H4 (cell line): ENCODE measurements around the gene PDE3A. TPM values are rescaled to one million over a fixed set of nuclear protein-coding genes. Genes with fewer than 3 reads are reported as not detected.

ENCODE experiments used
- DNase-seq: peaks from one replicate; pipeline ENCODE4 v3.0.0-alpha.2; 2015; ENCODE audit warnings: low spot score
- total RNA-seq: library from RNA; depleted of rRNA; stranded (reverse); fragments of >200 nt; shearing (Covaris generic); gene quantifications from 2 replicates; pipeline ENCODE4 v1.2.3, GENCODE V29; 2014

The PDE3A gene
- total RNA-seq, 1 experiment from 2014 or later, result 8.9 TPM

DNA sequence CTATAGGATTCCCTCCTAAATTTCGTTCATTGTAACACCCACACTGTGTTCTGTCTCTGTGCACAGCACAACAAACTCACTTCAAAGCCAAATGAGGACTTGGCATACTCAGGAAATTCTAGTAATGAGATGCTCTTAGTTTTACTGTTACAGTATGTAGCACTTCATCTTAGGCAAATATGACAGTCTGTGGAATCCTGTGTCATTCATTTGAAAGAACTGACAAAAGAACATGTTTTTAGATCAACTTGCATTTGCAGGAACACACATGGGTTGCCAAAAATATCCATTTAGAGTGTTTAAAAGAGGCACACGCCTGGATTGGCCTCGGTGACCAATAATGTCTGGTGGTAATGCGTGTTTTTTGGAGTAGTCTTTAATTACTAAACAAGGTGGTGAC lies 56.5 kb downstream of the PDE3A start:
- DNase-seq, result no peak

DNA sequence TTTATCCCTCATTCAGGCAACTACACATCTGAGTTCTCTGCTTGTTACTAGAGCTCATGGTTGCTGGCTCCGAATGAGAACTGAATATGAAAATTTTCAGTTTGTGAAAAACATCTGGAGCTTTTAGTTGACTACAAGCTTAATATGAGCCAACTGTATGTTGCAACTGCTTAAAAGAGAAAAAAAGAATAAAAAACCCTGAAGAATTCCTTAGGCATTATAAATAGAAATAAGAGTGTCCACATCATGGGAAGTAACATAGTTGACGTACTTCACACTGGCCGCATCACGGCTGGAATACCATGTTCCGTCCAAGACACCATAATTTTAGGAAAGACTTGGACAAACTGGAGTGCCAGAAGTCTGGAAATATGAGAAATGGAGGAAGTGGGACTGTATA lies 57.9 kb downstream of the PDE3A start:
- DNase-seq, result no peak

DNA sequence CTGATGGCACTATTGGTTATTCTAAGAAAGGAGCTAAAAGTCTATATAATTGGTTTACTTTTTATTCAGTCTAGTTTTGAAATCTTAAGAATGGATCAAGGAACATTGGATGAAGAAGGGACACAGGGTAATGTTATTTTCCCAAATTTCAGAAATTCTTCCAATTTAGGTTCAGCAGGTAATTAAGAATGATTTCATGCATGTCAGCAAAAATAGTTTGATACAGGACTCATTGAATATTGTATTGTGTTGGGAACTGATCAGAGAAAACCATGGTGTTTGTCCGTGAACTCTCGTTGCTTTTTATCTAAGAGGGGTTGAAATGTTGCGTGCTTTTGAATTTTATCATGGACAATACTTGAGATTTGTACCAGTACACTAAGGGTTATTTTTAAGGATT lies 58.6 kb downstream of the PDE3A start:
- DNase-seq, result no peak

DNA sequence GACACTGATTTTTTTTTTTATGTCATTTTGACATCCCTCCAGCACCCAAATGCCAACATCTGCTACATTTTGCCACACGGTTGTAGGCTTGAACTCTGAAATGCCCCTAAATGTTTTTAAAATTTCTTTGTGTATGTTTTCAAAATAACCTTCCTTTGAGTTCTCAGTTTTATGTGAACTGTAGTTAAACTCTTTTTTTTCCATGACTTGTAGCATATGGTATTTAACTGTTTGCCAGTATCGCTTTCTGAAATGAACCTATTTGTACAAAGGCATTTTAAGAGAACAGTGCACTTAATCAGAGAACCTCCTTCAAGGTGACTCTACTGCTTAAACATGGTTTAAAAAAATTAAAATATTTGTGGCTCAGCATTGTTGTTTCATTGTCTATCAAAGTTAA lies 61.5 kb downstream of the PDE3A start:
- DNase-seq, result no peak

DNA sequence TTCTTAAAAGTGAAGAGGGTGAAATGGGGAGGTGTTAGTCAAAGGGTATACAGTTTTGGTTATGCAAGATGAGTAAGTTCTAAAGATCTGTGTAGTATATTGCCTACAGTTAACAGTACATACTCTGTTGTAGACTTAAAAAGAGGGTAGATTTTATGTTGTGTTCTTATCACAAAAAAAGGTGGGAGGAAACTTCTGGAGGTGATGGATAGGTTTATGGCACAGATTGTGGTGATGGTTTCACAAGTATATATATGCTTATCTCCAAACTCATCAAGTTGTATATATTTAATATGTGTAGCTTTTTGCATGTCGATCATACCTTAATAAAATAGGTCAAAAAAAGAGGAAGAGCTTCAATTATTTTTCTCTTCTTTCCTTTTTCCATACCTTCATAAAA lies 64.0 kb downstream of the PDE3A start:
- DNase-seq, result no peak

DNA sequence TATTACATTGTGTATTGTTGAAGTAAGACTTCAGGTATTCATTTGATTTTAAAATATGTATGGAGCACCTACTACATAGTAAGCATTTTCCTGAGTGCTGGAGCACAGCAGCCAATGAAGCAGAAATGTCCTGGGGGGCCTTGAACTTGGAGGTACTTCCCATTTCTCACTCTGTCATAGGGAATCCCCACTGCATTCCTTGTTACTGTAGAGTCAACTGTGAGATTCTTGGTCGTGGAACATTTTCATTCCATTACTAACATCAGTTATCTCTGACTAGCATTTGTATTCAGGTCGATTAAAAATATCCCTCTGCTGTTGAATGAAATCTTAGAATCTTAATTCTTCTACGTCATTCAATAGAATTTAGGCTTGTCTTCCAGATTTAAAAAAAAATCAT lies 66.7 kb downstream of the PDE3A start:
- DNase-seq, result no peak

DNA sequence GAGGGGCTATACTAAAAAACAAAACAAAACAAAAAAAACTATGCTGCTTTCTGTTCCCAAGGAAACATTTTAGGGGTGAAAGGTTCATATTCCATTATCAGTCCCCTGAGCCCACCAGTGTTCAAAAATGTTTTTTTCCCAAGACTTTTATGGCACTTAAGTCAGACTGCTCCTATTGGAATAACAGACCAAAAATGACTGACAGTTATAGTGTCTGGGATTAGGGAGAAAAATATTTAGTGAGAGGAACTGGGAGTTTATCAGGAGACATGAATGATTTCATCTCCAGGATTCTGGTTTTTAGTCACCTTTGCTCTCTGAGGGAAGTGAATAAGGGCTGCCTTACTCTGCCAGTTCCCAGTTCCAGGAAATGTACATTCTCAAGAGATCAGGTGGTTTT lies 68.0 kb downstream of the PDE3A start:
- no peak for DNase-seq

DNA sequence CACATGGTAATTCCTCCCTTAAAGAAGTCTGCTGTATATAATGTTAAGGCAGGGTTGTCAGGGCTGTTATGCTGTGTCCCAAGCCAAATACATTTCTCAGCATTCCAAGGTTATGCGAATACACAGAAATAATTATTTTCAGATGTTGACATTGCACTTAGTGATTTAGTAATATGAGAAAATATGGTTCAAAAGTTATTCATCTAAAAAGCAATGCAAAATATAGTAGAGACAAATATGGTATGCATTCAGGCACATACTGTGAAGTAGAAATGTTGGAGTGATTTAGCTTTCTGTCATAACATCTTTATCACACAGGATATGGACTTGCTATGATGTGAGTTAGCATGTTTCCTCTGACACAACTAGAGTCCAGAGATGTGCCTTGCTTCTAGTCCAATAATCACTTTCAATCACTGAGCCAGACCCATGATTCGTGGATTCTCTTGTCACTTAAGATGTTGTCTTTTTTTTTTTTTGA lies 70.0 kb downstream of the PDE3A start:
- no peak for DNase-seq

DNA sequence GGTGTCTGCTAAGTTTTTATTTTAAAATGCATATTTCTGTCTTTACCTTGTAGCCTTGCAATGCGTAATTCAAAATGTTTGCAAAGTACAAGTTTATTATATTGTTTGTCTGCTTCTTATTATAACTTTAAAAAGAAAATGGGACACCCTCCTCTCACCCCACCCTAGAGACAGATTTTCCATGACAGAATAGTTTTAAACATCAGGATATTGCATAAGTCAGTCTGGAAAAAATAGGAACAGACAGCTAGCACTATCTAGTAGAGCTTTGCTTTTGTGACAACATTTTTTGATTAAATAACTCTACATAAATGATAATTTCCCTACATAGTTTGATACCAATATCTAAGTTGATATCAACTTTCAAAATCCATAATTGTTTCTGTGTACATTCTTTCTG lies 71.3 kb downstream of the PDE3A start:
- DNase-seq, result no peak

DNA sequence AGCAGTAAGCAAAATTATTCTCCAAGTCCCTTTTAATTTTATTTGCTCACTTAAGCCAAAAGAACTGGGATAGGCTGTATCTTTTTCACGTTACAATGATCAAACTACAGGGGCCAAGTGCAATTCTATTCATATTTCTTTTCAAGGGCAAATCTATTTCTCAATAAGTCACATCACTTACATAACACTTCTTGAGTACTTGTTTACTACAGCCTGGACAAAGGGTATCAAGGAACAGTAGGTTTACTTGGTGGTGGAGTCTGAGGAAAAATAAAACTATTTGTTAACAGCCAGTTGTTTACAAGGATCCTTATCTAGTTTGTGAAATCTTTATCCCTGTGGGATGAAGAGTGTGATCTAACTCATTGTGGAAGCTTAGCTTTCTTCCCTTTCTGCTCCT lies 72.1 kb downstream of the PDE3A start:
- DNase-seq, result no peak

DNA sequence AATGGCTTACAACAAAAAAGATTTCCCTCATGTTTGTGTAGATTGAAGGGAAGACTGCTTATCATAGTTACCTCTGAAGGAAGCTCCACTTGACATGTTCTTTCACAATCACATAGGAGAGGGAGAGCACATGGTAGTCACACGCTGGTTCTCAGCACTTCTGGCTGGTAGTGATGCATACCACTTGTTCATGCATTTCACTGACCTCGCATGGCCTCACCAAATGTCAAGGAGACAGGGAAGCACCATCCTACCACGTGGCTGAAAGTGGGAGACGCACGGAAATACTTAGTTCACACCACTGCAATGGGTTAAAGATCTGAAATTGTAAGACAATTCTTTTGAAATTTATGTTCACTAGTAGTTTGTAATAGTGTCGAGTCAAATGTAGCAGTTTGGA lies 74.0 kb downstream of the PDE3A start:
- DNase-seq, result no peak

DNA sequence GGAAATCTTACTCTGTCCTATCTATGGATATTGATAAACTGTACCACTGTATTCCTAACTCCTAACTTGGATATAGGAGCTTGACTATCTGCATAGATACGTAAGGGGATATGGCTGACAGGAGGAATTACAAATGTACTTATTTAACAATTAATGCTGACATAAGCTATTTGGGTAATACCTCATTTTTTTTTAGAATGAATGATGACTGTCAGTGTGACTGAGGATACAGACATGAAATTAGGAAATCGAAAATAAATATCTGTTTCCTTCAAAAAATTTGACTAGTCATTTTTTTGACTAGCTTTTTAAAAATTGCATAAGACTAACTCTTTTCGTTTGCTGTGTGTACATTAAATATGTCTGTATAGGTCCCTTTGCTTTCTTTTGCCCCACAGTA lies 74.9 kb downstream of the PDE3A start:
- no peak for DNase-seq

DNA sequence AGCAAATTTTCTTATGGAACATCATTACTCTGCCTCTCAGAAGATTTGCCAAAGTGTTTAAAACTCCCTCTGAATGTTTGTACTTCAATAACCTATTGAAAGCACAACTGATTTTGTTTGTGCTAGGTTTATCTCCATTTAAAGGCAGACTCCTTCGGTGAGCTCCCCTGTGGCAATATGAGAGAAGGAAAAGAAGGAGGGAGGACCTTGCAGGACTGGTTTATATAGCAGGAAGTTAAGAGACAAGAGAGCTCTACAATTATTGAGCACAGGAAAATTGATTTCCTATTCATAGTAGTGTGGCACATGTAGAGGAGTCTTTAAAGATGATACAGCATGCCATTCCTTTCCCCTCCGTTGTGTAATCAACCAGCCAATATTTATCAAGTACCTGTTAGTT lies 75.5 kb downstream of the PDE3A start:
- no peak for DNase-seq

DNA sequence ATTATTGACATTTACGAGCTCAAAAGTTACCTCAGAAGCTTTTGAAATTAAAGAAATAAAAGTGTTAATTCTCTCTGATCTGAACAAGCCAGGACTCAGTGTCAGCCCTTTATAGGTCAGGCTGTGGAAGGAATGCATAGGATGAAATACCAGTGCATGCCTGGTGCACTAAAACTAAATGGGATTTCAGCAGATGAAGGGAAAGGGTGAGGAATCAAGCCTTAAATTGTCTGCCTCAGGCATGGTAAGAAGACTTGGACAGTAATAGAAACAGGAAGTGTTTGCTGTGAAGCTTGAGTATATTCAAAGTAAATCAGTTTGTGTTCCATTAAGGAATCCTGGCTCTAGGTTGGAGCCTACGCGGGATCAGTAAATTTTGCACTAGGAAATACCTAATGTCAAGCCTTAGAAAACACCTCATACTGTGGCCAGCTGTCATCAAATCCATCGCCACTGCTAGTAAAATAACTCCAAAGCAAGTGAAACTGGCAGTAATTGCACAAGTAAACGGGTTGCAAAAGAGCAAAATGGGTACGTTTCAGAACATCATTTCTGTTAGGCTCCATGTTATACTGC lies 76.3 kb downstream of the PDE3A start:
- DNase-seq, result no peak

DNA sequence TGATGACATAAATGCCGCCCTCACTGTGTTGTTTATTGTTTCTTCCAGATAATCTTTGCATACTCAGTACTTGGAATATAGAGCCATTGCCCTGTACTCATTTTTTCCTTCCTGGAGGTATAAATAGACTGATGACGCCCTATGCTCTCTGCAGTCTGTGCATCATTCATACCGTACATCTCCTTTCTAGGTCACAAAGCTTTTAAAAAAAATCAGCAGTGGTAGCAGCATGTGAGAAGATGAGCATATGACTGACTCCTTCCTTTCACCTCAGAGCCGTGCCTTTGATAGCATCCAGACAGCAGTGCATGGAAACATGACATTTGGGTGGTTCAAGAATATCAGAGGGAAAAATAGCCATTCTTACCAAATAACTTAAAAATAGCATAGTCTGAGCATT lies 77.3 kb downstream of the PDE3A start:
- no peak for DNase-seq

DNA sequence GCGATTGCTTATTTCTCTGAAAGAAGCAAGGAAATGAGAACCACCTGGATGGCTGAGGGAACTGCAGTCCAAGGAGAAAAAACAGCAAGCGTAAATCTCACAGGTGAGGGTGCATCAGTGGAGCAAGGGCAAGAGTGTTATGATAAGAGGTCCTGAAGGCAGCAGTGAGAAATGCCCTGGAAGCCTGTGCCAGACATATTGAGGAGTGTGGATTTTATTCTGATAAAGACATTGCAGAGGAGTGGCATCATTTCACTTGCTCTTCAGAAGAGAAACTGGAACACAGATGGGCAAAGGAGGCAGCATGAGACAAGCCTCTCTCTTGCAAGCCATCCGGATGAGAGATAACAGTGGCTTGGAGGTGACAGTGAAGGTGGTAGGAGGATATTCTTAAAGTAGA lies 78.5 kb downstream of the PDE3A start:
- DNase-seq, result no peak

DNA sequence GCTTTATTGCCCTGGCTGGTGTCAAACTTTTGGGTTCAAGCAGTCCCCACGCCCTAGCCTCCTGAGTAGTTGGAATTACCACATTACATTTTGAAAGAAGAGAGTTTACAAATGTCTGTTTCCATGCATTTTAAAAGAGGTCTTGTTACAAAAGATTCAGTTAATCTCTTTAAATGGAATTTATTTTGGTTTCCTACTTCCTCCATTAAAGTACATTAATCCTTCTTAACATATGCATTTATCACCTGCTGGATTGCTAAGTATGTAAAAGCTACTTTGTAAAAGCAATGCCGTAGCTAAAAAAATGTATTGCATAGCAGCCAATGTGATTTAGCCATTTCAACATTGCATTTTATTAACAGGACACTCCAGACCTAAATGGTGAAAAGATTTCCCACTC lies 80.4 kb downstream of the PDE3A start:
- DNase-seq, result no peak

DNA sequence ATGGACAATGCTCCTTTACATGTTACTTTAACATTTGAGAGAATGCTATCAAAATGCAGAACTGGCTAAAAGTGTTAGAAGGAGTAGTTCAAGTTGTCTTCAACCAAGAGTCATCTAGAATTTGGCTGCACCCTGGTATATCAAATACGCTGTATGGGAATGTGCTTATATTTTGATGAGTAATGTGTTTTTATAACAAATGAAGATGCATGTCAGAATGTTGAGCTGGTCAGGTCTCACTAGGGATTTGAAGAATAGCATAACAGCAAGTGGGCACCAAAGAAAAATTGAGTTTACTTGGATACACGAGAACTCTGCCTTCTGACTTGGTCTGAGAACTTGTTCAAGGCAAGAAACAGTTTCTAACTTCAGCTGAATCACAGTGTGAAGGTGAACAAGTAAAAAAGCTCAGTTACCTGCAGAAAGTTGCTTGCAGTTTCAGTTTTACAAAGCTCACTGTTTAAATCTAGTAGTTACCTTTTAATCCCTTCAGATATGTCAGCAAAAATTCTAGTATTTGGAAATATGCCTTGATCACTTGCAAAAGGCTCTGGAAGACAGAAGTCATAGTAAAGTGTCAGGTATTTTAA lies 82.3 kb downstream of the PDE3A start:
- DNase-seq, result no peak

DNA sequence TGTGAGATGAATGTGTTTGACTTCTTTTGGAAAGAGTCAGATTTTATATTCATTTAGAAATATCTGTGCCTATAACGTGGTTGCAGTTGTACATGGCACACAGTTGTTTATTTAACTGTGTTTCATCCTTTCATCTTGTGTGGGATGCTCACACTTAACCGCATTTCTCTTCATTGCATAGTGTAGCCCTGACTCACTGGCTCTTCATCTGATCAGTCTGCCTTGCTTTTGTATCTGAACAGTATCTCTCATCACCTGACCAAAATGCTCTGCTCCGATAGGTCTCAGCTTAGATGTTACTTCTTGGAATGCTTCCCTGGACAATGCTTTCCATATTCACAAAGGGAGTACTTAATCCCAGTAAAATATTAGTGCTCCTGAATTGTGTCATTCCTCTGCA lies 83.4 kb downstream of the PDE3A start:
- DNase-seq, result no peak

DNA sequence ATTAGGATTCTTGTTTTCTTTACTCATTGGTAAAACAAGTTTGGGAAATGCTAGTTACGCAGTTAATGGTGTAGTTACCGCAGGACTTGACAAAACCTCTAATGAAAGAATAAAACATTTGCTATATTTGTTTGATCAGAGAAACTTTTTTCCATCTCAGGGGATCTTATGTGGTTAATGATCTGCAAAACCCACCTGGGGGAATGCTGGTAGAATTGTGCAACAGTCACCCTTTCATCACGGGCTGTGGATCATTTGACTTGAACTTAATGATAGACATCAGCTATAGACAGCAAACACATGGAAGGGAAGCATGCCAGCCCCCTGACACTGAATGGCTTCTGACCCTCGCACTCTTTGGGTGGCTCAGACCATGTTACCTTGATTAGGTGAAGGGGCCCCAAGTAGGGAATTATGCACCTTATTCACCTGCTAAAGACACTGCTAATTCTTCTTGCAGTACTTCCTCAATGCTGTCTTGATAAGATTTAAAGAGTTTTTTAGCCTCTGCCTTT lies 84.2 kb downstream of the PDE3A start:
- no peak for DNase-seq

DNA sequence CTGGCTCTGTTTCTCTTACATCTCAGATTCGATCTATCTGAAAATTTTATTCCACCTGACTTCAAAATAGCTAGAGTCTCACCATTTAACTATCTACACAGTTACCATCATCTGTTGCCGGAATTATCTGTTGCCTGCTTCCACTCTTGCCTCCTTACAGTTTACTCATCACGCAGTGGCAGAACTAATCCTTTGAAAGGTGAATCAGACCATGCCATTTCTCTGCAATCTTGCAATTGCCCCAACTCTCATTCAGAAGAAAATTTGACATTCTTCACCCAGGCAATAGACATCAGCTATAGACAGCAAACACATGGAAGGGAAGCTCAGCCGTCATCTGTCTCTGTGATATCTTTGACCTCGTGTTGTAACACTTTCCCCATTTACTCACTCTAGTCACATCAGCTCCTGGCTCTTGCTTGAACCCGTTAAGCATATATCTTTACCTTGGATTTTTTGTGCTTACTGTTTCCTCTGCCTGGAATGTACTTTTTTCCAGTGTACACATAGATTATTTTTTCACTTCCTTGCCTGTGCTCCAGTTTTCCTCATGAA lies 85.5 kb downstream of the PDE3A start:
- DNase-seq, result no peak

DNA sequence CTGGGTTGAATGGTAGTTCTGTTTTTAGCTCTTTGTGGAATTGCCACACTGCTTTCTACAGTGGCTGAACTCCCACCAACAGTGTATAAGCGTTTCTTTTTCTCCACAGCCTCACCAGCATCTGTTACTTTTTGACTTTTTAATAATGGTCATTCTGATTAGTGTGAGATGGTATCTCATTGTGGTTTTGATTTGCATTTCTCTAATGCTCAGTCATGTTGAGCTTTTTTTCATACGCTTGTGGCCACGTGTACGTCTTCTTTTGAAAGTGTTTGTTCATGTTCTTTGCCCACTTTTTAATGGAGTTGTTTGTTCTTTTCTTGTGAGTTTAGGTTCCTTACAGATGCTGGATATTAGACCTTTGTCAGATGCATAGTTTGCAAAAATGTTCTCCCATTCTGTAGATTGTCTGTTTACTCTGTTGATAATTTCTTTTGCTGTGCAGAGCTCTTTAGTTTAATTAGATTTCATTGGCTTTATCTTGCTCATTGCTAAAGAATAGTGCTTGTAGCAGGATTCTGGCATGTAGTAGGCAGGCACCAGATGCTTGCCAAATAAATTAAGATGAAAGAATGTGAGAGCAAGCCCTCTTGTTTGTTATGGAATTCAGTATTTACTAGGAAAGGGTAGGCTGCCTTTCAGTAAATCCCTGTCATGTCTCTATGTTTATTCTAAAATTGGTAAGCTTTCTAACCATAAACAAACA lies 86.8 kb downstream of the PDE3A start:
- DNase-seq, result no peak

DNA sequence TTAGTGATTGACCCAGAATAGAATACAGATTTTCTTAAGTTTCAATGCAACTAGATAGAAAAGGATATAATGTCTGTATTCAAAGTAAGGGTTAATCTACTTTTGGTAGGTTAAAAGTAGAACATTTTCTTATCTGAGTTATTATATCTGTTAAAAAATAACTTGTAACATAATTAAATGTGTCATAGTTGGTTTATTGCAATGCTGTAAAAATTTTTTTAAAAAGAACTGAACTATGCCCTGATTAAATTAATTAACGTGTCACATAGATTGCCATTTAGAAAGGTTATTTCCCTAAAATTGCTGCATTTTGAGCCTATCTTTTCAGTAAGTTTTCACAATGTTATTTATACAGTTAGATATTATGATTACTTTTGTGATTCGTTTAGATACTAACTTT lies 89.2 kb downstream of the PDE3A start:
- DNase-seq, result no peak
